ENCODE results near the gene NEK7.

The NEK7 gene

GRCh38 chr1:198117267-198117666, 39.5 kb upstream of the NEK7 start:
- no peak for DNase-seq (ENCODE audit: low read depth)
- no peak for TF ChIP-seq CTCF (IDR thresholded peaks at IDR 0.05; ENCODE audit: insufficient read depth, low read depth, low read length, missing control alignments)
- no peak overlapping the region for H3K4me3 ChIP-seq (ENCODE audit: low read depth, low read length)

- no peak for TF ChIP-seq CTCF (IDR thresholded peaks at IDR 0.05; ENCODE audit: insufficient read depth, low read depth, low read length, missing control alignments)
- DNase-seq (ENCODE audit: low read depth) = no peak
- H3K4me3 ChIP-seq (ENCODE audit: low read depth, low read length) = no peak overlapping the region
These were observed 38.7 kb upstream of the NEK7 start for GRCh38 chr1:198118134-198118533.

- TF ChIP-seq CTCF (IDR thresholded peaks at IDR 0.05; ENCODE audit: insufficient read depth, low read depth, low read length, missing control alignments) = no peak
- no peak for DNase-seq (ENCODE audit: low read depth)
- H3K4me3 ChIP-seq (ENCODE audit: low read depth, low read length) = no peak overlapping the region
These were observed 36.9 kb upstream of the NEK7 start for GRCh38 chr1:198119906-198120305.

GRCh38 chr1:198121056-198121826, 35.6 kb upstream of the NEK7 start:
- no peak overlapping the region for H3K4me3 ChIP-seq (ENCODE audit: low read depth, low read length)
- no peak for DNase-seq (ENCODE audit: low read depth)
- TF ChIP-seq CTCF (IDR thresholded peaks at IDR 0.05; ENCODE audit: insufficient read depth, low read depth, low read length, missing control alignments) = no peak

GRCh38 chr1:198122693-198123092, 34.1 kb upstream of the NEK7 start:
- no peak for DNase-seq (ENCODE audit: low read depth)
- no peak for TF ChIP-seq CTCF (IDR thresholded peaks at IDR 0.05; ENCODE audit: insufficient read depth, low read depth, low read length, missing control alignments)
- H3K4me3 ChIP-seq (ENCODE audit: low read depth, low read length) = no peak overlapping the region

GRCh38 chr1:198123133-198123532, 33.7 kb upstream of the NEK7 start:
- no peak for DNase-seq (ENCODE audit: low read depth)
- H3K4me3 ChIP-seq (ENCODE audit: low read depth, low read length) = no peak overlapping the region
- TF ChIP-seq CTCF (IDR thresholded peaks at IDR 0.05; ENCODE audit: insufficient read depth, low read depth, low read length, missing control alignments) = no peak

- H3K4me3 ChIP-seq (ENCODE audit: low read depth, low read length) = no peak overlapping the region
- no peak for DNase-seq (ENCODE audit: low read depth)
These were observed 32.1 kb upstream of the NEK7 start for GRCh38 chr1:198124673-198125072.

More at GRCh38 chr1:198124673-198125072, 32.1 kb upstream of the NEK7 start:
- TF ChIP-seq CTCF (IDR thresholded peaks at IDR 0.05; ENCODE audit: insufficient read depth, low read depth, low read length, missing control alignments) = no peak

All from GM12865 (cell line).